Measurements from ENCODE around the gene GATAD2A. TPM values are rescaled to one million over a fixed set of nuclear protein-coding genes. Genes with fewer than 3 reads are reported as not detected.
A peak's percentile ranks its signal among the peaks of the same experiment; 100 is the strongest.

Gene GATAD2A
- total and polyA plus RNA-seq, 9 of the 15 experiments (the other 6 are each of a cell fraction or from before 2014, with no cell fraction given): 2.4 to 226 (median 44.2) TPM

GRCh38 chr19:19372656-19373416, 32.6 kb upstream of the GATAD2A start (continued):
- TF ChIP-seq HEY1 (CRISPR knock-in tag; IDR thresholded peaks at IDR 0.05; ENCODE audit: borderline replicate concordance) (no peak), MXI1 (IDR thresholded peaks at IDR 0.05; ENCODE audit: low read depth, low read length) (no peak), EP400 (IDR thresholded peaks at IDR 0.05) (peak; percentile 61), CEBPB (tag; IDR thresholded peaks at IDR 0.05) (peak; percentile 68), CBFB (CRISPR knock-in tag; IDR thresholded peaks at IDR 0.05) (no peak), ZNF184 (CRISPR knock-in tag; IDR thresholded peaks at IDR 0.05) (no peak), FOXK2 (conservative IDR thresholded peaks at IDR 0.05 in 1 of 2, IDR thresholded peaks at IDR 0.05 in 1 of 2; ENCODE audit: low read depth in 2 of 2) (peak in 1 of 2 experiments; percentile 51; a peak in 2 of 4 replicates), MTA1 (IDR thresholded peaks at IDR 0.05; ENCODE audit: borderline replicate concordance) (0 out of 2 replicates have a peak, but pooled peaks have one; percentile 42), CHCHD3 (CRISPR knock-in tag; IDR thresholded peaks at IDR 0.05) (no peak), BRD4 (IDR thresholded peaks at IDR 0.05) (0 out of 2 replicates have a peak, but pooled peaks have one; percentile 71), ZBTB17 (CRISPR knock-in tag; IDR thresholded peaks at IDR 0.05) (no peak), FOXP4 (CRISPR knock-in tag; IDR thresholded peaks at IDR 0.05; ENCODE audit: borderline replicate concordance) (no peak), BRCA1 (IDR thresholded peaks at IDR 0.05) (no peak), BRCA1 (CRISPR knock-in tag; IDR thresholded peaks at IDR 0.05) (no peak), ASH1L (IDR thresholded peaks at IDR 0.05; ENCODE audit: borderline replicate concordance, low read depth, partially characterized antibody) (no peak), HMBOX1 (IDR thresholded peaks at IDR 0.05) (no peak), SMARCA4 (IDR thresholded peaks at IDR 0.05) (no peak), MAX (CRISPR knock-in tag; IDR thresholded peaks at IDR 0.05) (no peak), NR2C2 (CRISPR knock-in tag; IDR thresholded peaks at IDR 0.05) (no peak), NR2C2 (tag; IDR thresholded peaks at IDR 0.05) (peak; percentile 85), XRCC5 (IDR thresholded peaks at IDR 0.05; ENCODE audit: low read depth, low read length) (no peak), MBD1 (CRISPR knock-in tag; IDR thresholded peaks at IDR 0.05) (no peak), BCOR (IDR thresholded peaks at IDR 0.05) (peak; percentile 57; the same call in 1 of the 2 replicates), ZFP1 (CRISPR knock-in tag; IDR thresholded peaks at IDR 0.05) (no peak), CHD1 (IDR thresholded peaks at IDR 0.05; ENCODE audit: low read length) (no peak), HDAC1 (IDR thresholded peaks at IDR 0.05) (peak in 1 of 2 experiments; percentile 35; a peak in 2 of 4 replicates)
